Body of pancreas (tissue), 4 donors: ENCODE results near the gene FILIP1L. TPM values are rescaled to one million over a fixed set of nuclear protein-coding genes. Genes with fewer than 3 reads are reported as not detected.

Experiments used
- ATAC-seq: fragments of 150-250 bp; one replicate; pipeline ENCODE4 v1.9.1; 2016
- DNase-seq, 4 donors: peaks; one replicate each; pipeline ENCODE4 v3.0.0-alpha.2; 2019
- H3K27ac ChIP-seq, 4 donors: fragments of 200-600 bp; sonication (generic); 1 replicate in 3 of 4; 2 replicates in 1 of 4; pipeline versions ENCODE4 v1.5.1 to v1.6.1; 2016 to 2019; ENCODE audit warnings: mild to moderate bottlenecking in 1 of 4, mixed read lengths in 1 of 4, moderate library complexity in 1 of 4
- H3K27me3 ChIP-seq, 2 donors: fragments of 200-600 bp; sonication (generic); one replicate each; pipeline ENCODE4 v1.6.0; 2016; ENCODE audit warnings: mild to moderate bottlenecking in 1 of 2
- H3K36me3 ChIP-seq, 2 donors: fragments of 200-600 bp; sonication (generic); replicated peaks in 1 of 2; 2 replicates each; pipeline ENCODE4 v1.5.1; 2016; ENCODE audit warnings: low read depth in 2 of 2; ENCODE audit not compliant: insufficient read depth in 1 of 2
- H3K4me1 ChIP-seq: fragments of 200-600 bp; sonication (generic); one replicate; pipeline ENCODE4 v1.6.0; 2016
- H3K4me3 ChIP-seq, 2 donors: fragments of 200-600 bp; sonication (generic); 1 replicate in 1 of 2; 2 replicates in 1 of 2; pipeline ENCODE4 v1.5.1; 2016 to 2019
- H3K9me3 ChIP-seq, 3 donors: fragments of 200-600 bp; sonication (generic); 1 replicate in 2 of 3; 2 replicates in 1 of 3; pipeline ENCODE4 v1.5.1; 2016
- POLR2A ChIP-seq, 3 donors: fragments of 450-650 bp; IDR thresholded peaks; one replicate each; pipeline ENCODE4 v1.6.1; 2016; ENCODE audit warnings: antibody characterized with exemption in 3 of 3, mild to moderate bottlenecking in 2 of 3
- WGBS, 2 donors: methylation state at CpG; one replicate each; pipeline ENCODE4 v1.1.5; 2017; 5-methylcytosine and 5-hydroxymethylcytosine counted together
- intact Hi-C: fragments of 100-400 bp; cut with DNase I; formaldehyde crosslinking; loops from one replicate; pipeline ENCODE4 v1.15.1; 2023
- total RNA-seq, 2 donors: library from RNA; depleted of rRNA; stranded (reverse); fragments of >200 nt; gene quantifications; one replicate each; pipeline ENCODE4 v1.1.0, GENCODE V29; 2016
- TF ChIP-seq, protein P1 (sequence below), 7 experiments: fragments of 450-650 bp in 4 of 7; fragments of 200-600 bp in 3 of 7; sonication (generic) in 3 of 7; IDR thresholded peaks; one replicate each; pipeline ENCODE4 v1.5.1; 2016 to 2019; ENCODE audit warnings: antibody characterized with exemption in 7 of 7

Gene FILIP1L
- total RNA-seq, 2 donors from 2014 or later = 27.8 to 47.8 TPM

DNA sequence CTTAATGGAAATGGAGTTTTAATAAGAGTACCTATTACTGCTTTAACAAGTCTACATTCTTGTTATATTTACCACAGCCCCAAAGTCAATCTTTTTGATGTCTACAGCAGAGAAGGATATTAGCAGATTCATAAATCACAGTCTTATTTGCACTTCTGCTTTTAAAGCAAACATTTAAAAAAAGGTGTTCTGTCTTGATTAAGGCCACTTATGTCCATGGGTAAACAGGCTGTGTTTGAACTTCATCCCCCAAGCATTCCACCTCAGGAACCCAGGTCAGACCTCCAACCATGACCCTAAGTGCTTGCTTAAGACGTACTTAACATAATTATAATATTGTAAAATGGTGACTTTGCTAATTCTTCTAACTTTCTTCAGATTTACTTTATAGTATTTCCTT, 183.2 kb downstream of the FILIP1L start:
- no peaks in the 10 kb centered on the region for H3K36me3 ChIP-seq
- WGBS, 2 donors = 69 to 73% methylated on average over 1 of the region's 1 CpG
- peaks cover 13% of the 10 kb centered on the region for H3K4me1 ChIP-seq
- TF ChIP-seq POLR2A (IDR thresholded peaks at IDR 0.05) = no peak
- TF ChIP-seq, protein P1, sequence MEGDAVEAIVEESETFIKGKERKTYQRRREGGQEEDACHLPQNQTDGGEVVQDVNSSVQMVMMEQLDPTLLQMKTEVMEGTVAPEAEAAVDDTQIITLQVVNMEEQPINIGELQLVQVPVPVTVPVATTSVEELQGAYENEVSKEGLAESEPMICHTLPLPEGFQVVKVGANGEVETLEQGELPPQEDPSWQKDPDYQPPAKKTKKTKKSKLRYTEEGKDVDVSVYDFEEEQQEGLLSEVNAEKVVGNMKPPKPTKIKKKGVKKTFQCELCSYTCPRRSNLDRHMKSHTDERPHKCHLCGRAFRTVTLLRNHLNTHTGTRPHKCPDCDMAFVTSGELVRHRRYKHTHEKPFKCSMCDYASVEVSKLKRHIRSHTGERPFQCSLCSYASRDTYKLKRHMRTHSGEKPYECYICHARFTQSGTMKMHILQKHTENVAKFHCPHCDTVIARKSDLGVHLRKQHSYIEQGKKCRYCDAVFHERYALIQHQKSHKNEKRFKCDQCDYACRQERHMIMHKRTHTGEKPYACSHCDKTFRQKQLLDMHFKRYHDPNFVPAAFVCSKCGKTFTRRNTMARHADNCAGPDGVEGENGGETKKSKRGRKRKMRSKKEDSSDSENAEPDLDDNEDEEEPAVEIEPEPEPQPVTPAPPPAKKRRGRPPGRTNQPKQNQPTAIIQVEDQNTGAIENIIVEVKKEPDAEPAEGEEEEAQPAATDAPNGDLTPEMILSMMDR (IDR thresholded peaks at IDR 0.05) = no peak
- DNase-seq = no peak
- no peak overlapping the region for H3K27ac ChIP-seq
- H3K27me3 ChIP-seq = no peaks in the 10 kb centered on the region
- intact Hi-C loops = no loop called here
- ATAC-seq = no peak
- H3K4me3 ChIP-seq = no peak overlapping the region
- H3K9me3 ChIP-seq = no peaks in the 10 kb centered on the region

DNA sequence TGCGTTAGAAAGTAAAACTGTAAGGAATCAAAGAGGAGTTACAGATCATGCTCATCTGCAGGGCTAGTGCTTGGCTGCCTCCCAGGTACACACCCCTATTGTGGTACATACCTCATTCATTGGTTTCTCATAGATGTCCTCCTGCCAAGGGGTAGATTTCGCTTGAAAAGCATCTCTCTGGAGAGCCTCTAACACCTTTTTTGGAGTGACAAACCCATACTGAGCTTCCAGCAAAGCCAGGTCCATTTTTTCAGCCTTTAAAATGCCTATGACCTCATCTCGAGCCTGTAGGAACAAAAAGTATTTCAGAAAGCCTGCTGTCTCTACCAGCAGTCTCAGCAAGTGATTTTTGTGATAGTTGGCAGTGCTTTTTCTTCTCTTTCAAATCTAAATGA, 184.6 kb downstream of the FILIP1L start:
- Histone ChIP-seq H3K9me3 (no peaks in the 10 kb centered on the region), H3K4me3 (no peak overlapping the region), H3K27me3 (no peaks in the 10 kb centered on the region), H3K4me1 (peaks cover 22% of the 10 kb centered on the region), H3K27ac (no peak overlapping the region), H3K36me3 (no peaks in the 10 kb centered on the region)
- ATAC-seq = no peak
- intact Hi-C loops = no loop called here
- 74 to 85% methylated on average over 3 of the region's 3 CpGs for WGBS, 2 donors
- DNase-seq = peak in 2 of 4 donors; percentile 7 to 16
- TF ChIP-seq, protein P1 (IDR thresholded peaks at IDR 0.05) = no peak
- TF ChIP-seq POLR2A (IDR thresholded peaks at IDR 0.05) = no peak

DNA sequence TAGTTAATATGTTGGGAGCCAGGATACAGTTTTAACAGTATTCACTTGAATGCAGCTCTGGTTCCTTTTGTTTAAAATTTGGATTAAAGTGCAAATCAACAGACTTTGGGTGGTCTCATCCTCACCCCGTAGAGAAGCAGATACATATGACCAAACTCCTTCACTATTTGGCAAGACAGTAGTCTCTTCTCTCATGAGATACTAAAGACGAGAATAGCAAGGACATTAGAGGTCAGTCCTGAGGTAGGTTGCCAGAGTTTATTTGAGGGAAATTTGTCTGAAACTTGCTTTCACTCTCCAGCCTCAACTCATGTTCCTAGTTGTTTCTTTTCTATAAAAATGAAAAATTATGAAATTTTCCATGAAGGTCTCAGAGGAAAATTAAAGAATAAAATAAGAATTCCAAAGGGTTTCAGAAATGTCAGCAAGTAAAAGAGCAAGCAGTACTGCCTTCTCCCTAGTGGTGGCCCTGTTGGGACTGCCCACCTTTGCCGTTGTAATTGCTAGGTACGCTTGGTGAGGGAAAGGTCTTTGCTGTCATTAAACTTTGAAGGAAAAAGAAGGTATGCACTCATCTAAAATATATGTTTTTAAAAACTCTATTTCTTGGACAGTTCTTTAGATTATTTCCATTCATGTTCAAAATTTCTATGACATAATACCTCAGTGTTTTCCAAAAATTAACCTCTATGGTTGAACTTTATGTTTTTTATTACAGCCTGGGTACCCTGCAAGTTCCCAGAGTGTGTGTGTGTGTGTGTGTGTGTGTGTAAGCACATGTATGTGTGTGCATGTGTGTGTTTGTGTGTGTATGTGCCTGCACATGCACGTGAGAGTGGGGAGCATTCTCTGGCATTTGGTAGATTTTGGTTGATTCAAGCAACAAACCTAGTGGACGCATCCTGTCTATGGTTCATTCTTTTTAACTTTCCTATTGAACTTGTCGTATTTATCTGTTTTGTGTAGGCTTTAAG, 185.2 kb downstream of the FILIP1L start:
- no peaks in the 10 kb centered on the region for H3K36me3 ChIP-seq
- no peak overlapping the region for H3K4me3 ChIP-seq
- intact Hi-C loops = no loop called here
- TF ChIP-seq, protein P1 (IDR thresholded peaks at IDR 0.05) = no peak
- no peak for TF ChIP-seq POLR2A (IDR thresholded peaks at IDR 0.05)
- no peak for ATAC-seq
- WGBS, 2 donors = 75 to 76% methylated on average over 7 of the region's 7 CpGs
- H3K4me1 ChIP-seq = peaks cover 22% of the 10 kb centered on the region
- no peak overlapping the region for H3K27ac ChIP-seq
- no peaks in the 10 kb centered on the region for H3K27me3 ChIP-seq
- no peaks in the 10 kb centered on the region for H3K9me3 ChIP-seq
- no peak for DNase-seq

DNA sequence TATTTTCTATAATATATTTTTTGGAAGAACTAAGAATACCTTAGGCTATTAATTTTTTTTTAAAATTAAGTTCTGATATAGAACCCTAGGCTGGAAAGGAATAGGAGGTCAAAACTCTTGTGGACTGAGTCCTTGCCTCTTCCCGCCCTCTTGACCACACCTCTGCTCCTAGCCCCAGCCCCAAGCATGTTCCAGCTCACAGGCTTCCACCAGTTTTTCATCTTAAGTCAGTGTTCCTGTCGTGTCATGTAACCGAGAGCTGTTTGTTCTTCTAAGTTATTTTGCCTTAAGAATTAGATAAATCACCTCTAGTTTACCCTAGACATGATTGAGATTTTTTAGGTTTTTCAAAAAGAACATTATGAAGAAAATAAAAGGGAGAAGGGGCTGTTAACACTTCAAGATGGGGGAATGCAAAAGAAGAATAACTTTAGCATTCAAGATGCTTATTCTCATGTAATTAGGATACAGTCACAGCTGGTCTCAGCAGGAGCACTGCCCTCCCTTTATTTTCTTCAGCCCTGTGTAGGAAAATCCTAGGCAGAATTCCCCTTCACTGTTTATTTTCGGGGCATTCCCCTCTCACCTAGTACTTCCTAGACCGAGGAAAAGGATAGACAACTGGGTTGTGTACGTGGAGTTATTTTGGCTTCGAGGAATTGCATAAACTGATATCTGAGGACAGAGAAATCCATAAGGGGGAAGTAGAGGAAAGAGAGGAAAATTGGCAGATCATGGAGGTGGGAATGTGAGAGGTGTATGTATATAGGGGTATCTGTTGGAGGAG, 186.4 kb downstream of the FILIP1L start:
- Histone ChIP-seq H3K4me1 (peaks cover 22% of the 10 kb centered on the region), H3K36me3 (no peaks in the 10 kb centered on the region), H3K27me3 (no peaks in the 10 kb centered on the region), H3K9me3 (no peaks in the 10 kb centered on the region), H3K4me3 (no peak overlapping the region), H3K27ac (no peak overlapping the region)
- DNase-seq (no peak), ATAC-seq (no peak)
- TF ChIP-seq POLR2A (IDR thresholded peaks at IDR 0.05) = no peak
- TF ChIP-seq, protein P1 (IDR thresholded peaks at IDR 0.05) = no peak
- intact Hi-C loops = no loop called here
- 85 to 86% methylated on average over 7 of the region's 7 CpGs for WGBS, 2 donors
